BE2C (cell line): ENCODE results near the gene NADK.

Experiments used
- DNase-seq: peaks from one replicate; pipeline ENCODE4 v3.0.0-alpha.2; 2020
- H3K27me3 ChIP-seq: fragments of 250-450 bp; sonication (Bioruptor Pico); 2 replicates; pipeline ENCODE4 v1.5.1; 2020; ENCODE audit warnings: mild to moderate bottlenecking
- H3K36me3 ChIP-seq: fragments of 250-450 bp; sonication (Bioruptor Pico); 2 replicates; pipeline ENCODE4 v1.5.1; 2020; ENCODE audit warnings: mild to moderate bottlenecking
- H3K4me1 ChIP-seq: fragments of 250-450 bp; sonication (Bioruptor Pico); 2 replicates; pipeline ENCODE4 v1.5.1; 2020
- H3K4me3 ChIP-seq: 2 replicates; pipeline ENCODE4 v1.5.1; 2011; ENCODE audit warnings: low read depth, low read length
- H3K9me3 ChIP-seq: fragments of 250-450 bp; sonication (Bioruptor Pico); 2 replicates; pipeline ENCODE4 v1.5.1; 2020
- CTCF ChIP-seq: IDR thresholded peaks from 2 replicates; pipeline ENCODE4 v1.5.1; 2012; ENCODE audit warnings: mild to moderate bottlenecking, low read depth, low read length

NADK gene

GRCh38 chr1:1802871-1803270 is 24.6 kb upstream of the NADK start:
- DNase-seq: no peak
- H3K36me3 ChIP-seq: peaks cover 87% of the 10 kb centered on the region
- H3K4me3 ChIP-seq: no peak overlapping the region
- H3K9me3 ChIP-seq: no peaks in the 10 kb centered on the region
- no peaks in the 10 kb centered on the region for H3K27me3 ChIP-seq
- no peaks in the 10 kb centered on the region for H3K4me1 ChIP-seq
- TF ChIP-seq CTCF: no peak

GRCh38 chr1:1799716-1800115 is 21.4 kb upstream of the NADK start:
- H3K27me3 ChIP-seq: no peaks in the 10 kb centered on the region
- no peak for DNase-seq
- no peak for TF ChIP-seq CTCF
- H3K4me1 ChIP-seq: no peaks in the 10 kb centered on the region
- H3K36me3 ChIP-seq: peaks cover 94% of the 10 kb centered on the region
- no peak overlapping the region for H3K4me3 ChIP-seq
- no peaks in the 10 kb centered on the region for H3K9me3 ChIP-seq

- DNase-seq: no peak
- Histone ChIP-seq H3K9me3 (no peaks in the 10 kb centered on the region), H3K36me3 (peaks cover 96% of the 10 kb centered on the region), H3K4me1 (no peaks in the 10 kb centered on the region), H3K4me3 (no peak overlapping the region), H3K27me3 (no peaks in the 10 kb centered on the region)
- TF ChIP-seq CTCF: no peak
Measured at GRCh38 chr1:1797731-1798341, 19.6 kb upstream of the NADK start.

- TF ChIP-seq CTCF: peak; percentile 31
- no peak for DNase-seq
- Histone ChIP-seq H3K36me3 (peaks cover 96% of the 10 kb centered on the region), H3K27me3 (no peaks in the 10 kb centered on the region), H3K4me1 (no peaks in the 10 kb centered on the region), H3K9me3 (no peaks in the 10 kb centered on the region), H3K4me3 (no peak overlapping the region)
Measured at GRCh38 chr1:1796466-1796865, 18.2 kb upstream of the NADK start.

GRCh38 chr1:1794999-1795398 is 16.7 kb upstream of the NADK start:
- TF ChIP-seq CTCF: no peak
- H3K27me3 ChIP-seq: no peaks in the 10 kb centered on the region
- no peak for DNase-seq
- H3K9me3 ChIP-seq: no peaks in the 10 kb centered on the region
- no peaks in the 10 kb centered on the region for H3K4me1 ChIP-seq
- H3K36me3 ChIP-seq: peaks cover 99% of the 10 kb centered on the region
- H3K4me3 ChIP-seq: no peak overlapping the region

GRCh38 chr1:1793481-1794244 is 15.4 kb upstream of the NADK start:
- Histone ChIP-seq H3K27me3 (no peaks in the 10 kb centered on the region), H3K4me1 (peaks cover 3% of the 10 kb centered on the region), H3K36me3 (peaks cover 98% of the 10 kb centered on the region), H3K4me3 (no peak overlapping the region), H3K9me3 (no peaks in the 10 kb centered on the region)
- TF ChIP-seq CTCF: no peak
- no peak for DNase-seq
